Fibroblast of lung (primary cell): ENCODE results near the gene CDKN2B-AS1. TPM values are rescaled to one million over a fixed set of nuclear protein-coding genes. Genes with fewer than 3 reads are reported as not detected.
A peak's percentile ranks its signal among the peaks of the same experiment; 100 is the strongest.

Source experiments
- DNase-seq, 2 donors: peaks; one replicate each; pipeline versions ENCODE4 v3.0.0 to v3.0.0-alpha.2; 2010; ENCODE audit warnings: low read depth in 2 of 2
- H2AFZ ChIP-seq: 2 replicates; pipeline ENCODE4 v1.5.1; 2012; ENCODE audit warnings: low read length, control low read depth, inconsistent platforms
- H3K27ac ChIP-seq: 2 replicates; pipeline ENCODE4 v1.5.1; 2011; ENCODE audit warnings: low read length, control low read depth; ENCODE audit not compliant: insufficient read depth
- H3K27me3 ChIP-seq: 2 replicates; pipeline ENCODE4 v1.5.1; 2011; ENCODE audit warnings: mild to moderate bottlenecking, low read length; ENCODE audit not compliant: control insufficient read depth, insufficient read depth
- H3K36me3 ChIP-seq: 2 replicates; pipeline ENCODE4 v1.5.1; 2011; ENCODE audit warnings: low read length; ENCODE audit not compliant: control insufficient read depth, insufficient read depth
- H3K4me1 ChIP-seq: 2 replicates; pipeline ENCODE4 v1.5.1; 2011; ENCODE audit warnings: low read length; ENCODE audit not compliant: control insufficient read depth, insufficient read depth; ENCODE audit errors: extremely low read depth
- H3K4me2 ChIP-seq: 2 replicates; pipeline ENCODE4 v1.5.1; 2011; ENCODE audit warnings: low read length, control low read depth; ENCODE audit not compliant: insufficient read depth; ENCODE audit errors: extremely low read depth
- H3K4me3 ChIP-seq, 4 experiments: fragments of 200-600 bp in 1 of 4; sonication (generic) in 1 of 4; replicated peaks in 1 of 4; 2 replicates each; pipeline ENCODE4 v1.5.1; 2011 to 2016; ENCODE audit warnings: low read length in 4 of 4, low read depth in 3 of 4, mild to moderate bottlenecking in 3 of 4, control low read depth in 2 of 4, inconsistent platforms in 1 of 4, mixed read lengths in 1 of 4; ENCODE audit not compliant: insufficient read depth in 1 of 4; ENCODE audit errors: control extremely low read depth in 1 of 4
- H3K79me2 ChIP-seq: 2 replicates; pipeline ENCODE4 v1.5.1; 2012; ENCODE audit warnings: mild to moderate bottlenecking, low read length, inconsistent platforms; ENCODE audit not compliant: control insufficient read depth, insufficient read depth
- H3K9ac ChIP-seq: 2 replicates; pipeline ENCODE4 v1.5.1; 2011; ENCODE audit warnings: mild to moderate bottlenecking, low read length, control low read depth; ENCODE audit not compliant: insufficient read depth
- H3K9me3 ChIP-seq: 2 replicates; pipeline ENCODE4 v1.5.1; 2012; ENCODE audit warnings: low read depth, low read length; ENCODE audit not compliant: control insufficient read depth, insufficient read depth
- H4K20me1 ChIP-seq: 2 replicates; pipeline ENCODE4 v1.5.1; 2011; ENCODE audit warnings: low read length; ENCODE audit not compliant: control insufficient read depth, insufficient read depth; ENCODE audit errors: extremely low read depth
- CTCF ChIP-seq, 2 donors: IDR thresholded peaks in 1 of 2; conservative IDR thresholded peaks in 1 of 2; 1 replicate in 1 of 2; 2 replicates in 1 of 2; pipeline ENCODE4 v1.5.1; 2011 to 2012; ENCODE audit warnings: low read length in 2 of 2, control low read depth in 1 of 2, inconsistent platforms in 1 of 2, low read depth in 1 of 2, mild to moderate bottlenecking in 1 of 2
- EZH2 ChIP-seq: IDR thresholded peaks from 2 replicates; pipeline ENCODE4 v1.5.1; 2012; ENCODE audit warnings: low read length, control low read depth, mild to moderate bottlenecking; ENCODE audit errors: missing control alignments
- polyA plus RNA-seq, 2 donors: library from polyadenylated mRNA; depleted of rRNA in 1 of 2; stranded (reverse) in 1 of 2; unstranded in 1 of 2; fragments of >200 nt; gene quantifications; 2 replicates each; pipeline ENCODE4 v1.2.1, GENCODE V29; 2011 to 2012; ENCODE audit warnings: missing spikeins in 1 of 2
- total RNA-seq: library from RNA; depleted of rRNA; stranded (reverse); fragments of >200 nt; gene quantifications from 2 replicates; pipeline ENCODE4 v1.2.1, GENCODE V29; 2014

The CDKN2B-AS1 gene
- total and polyA plus RNA-seq, 2 donors (not counting 1 experiment from before 2014, with no cell fraction given), result 1.1 to 7.6 TPM

GRCh38 chr9:22035591-22036011, 41.0 kb downstream of the CDKN2B-AS1 start:
- Histone ChIP-seq H3K27ac (no peak overlapping the region), H3K79me2 (no peaks in the 10 kb centered on the region), H3K4me2 (no peak overlapping the region), H3K4me1 (peaks cover 16% of the 10 kb centered on the region), H3K27me3 (no peaks in the 10 kb centered on the region), H3K36me3 (no peaks in the 10 kb centered on the region), H3K4me3 (no peak overlapping the region), H2AFZ (no peak overlapping the region), H4K20me1 (no peaks in the 10 kb centered on the region), H3K9me3 (no peaks in the 10 kb centered on the region), H3K9ac (no peak overlapping the region)
- peak in 1 of 2 donors; percentile 60 for DNase-seq
- TF ChIP-seq EZH2 (no peak), CTCF (conservative IDR thresholded peaks at IDR 0.05 in 1 of 2, IDR thresholded peaks at IDR 0.05 in 1 of 2; ENCODE audit: low read depth in 1 of 2, low read length in 2 of 2) (no peak)

GRCh38 chr9:22036866-22037626, 42.5 kb downstream of the CDKN2B-AS1 start:
- H3K9ac ChIP-seq, result no peak overlapping the region
- no peak overlapping the region for H3K27ac ChIP-seq
- no peak overlapping the region for H3K4me3 ChIP-seq
- no peak for TF ChIP-seq CTCF (conservative IDR thresholded peaks at IDR 0.05 in 1 of 2, IDR thresholded peaks at IDR 0.05 in 1 of 2; ENCODE audit: low read depth in 1 of 2, low read length in 2 of 2)
- TF ChIP-seq EZH2, result no peak
- no peaks in the 10 kb centered on the region for H3K79me2 ChIP-seq
- no peak overlapping the region for H2AFZ ChIP-seq
- no peaks in the 10 kb centered on the region for H3K36me3 ChIP-seq
- no peak overlapping the region for H3K4me2 ChIP-seq
- no peaks in the 10 kb centered on the region for H4K20me1 ChIP-seq
- no peaks in the 10 kb centered on the region for H3K9me3 ChIP-seq
- H3K4me1 ChIP-seq, result peaks cover 29% of the 10 kb centered on the region
- no peaks in the 10 kb centered on the region for H3K27me3 ChIP-seq
- peak in 1 of 2 donors; percentile 40 for DNase-seq

- no peaks in the 10 kb centered on the region for H3K27me3 ChIP-seq
- H2AFZ ChIP-seq, result no peak overlapping the region
- H3K36me3 ChIP-seq, result no peaks in the 10 kb centered on the region
- no peaks in the 10 kb centered on the region for H4K20me1 ChIP-seq
- no peak overlapping the region for H3K4me3 ChIP-seq
- no peaks in the 10 kb centered on the region for H3K79me2 ChIP-seq
- TF ChIP-seq CTCF (conservative IDR thresholded peaks at IDR 0.05 in 1 of 2, IDR thresholded peaks at IDR 0.05 in 1 of 2; ENCODE audit: low read depth in 1 of 2, low read length in 2 of 2) (peak; percentile 18 to 46), EZH2 (no peak)
- H3K4me1 ChIP-seq, result peaks cover 31% of the 10 kb centered on the region
- no peak overlapping the region for H3K4me2 ChIP-seq
- H3K9me3 ChIP-seq, result no peaks in the 10 kb centered on the region
- DNase-seq, result peak in 1 of 2 donors; percentile 86
- H3K9ac ChIP-seq, result no peak overlapping the region
- H3K27ac ChIP-seq, result no peak overlapping the region
Measured at GRCh38 chr9:22037954-22038690, 43.5 kb downstream of the CDKN2B-AS1 start.
